GM18519 (cell line): Measurements from ENCODE around the gene CLGN.

Source experiments
- ATAC-seq: cut with Tn5 transposase; IDR thresholded peaks from one replicate; pipeline ENCODE4 v1.9.1; 2021; ENCODE audit warnings: mild to moderate bottlenecking, moderate library complexity; ENCODE audit not compliant: unreplicated experiment, low FRiP score

The CLGN gene

DNA sequence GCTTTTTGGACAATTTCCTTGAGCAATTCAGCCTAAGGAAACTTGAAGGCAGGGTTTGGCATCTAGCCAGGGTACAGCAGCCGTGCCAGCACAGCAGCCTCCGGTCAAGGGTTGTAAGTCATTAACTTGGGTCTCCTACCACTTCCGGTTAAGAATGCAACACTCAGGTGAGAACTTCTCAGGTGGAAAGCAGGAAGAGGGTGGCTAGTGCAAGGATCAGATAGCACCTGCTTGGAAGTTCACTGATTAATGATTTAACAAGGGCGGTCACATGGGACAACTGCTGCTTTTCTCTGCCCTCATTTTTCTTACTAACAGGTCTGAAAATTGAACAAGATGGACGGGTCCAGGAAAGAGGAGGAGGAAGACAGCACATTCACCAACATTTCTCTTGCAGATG, 84.1 kb downstream of the CLGN start:
- ATAC-seq = no peak

DNA sequence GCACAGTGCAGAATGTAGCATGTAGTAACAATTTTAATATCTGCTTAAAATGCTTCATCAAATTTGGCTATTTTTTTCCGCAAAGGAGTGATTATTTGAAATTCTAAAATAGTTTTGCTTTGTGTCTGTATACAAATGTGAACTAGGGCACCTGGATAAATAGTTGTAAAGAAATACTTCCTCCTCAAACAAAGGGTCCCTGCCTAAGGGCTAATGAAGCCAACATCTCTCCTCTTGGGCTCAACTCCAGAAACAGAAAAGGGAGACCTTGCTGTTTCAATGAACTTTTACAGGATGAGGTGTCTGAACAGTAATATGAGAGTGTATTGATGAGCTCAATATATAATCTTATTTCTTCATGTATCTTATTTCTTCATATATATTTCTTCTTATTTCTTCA, 84.8 kb downstream of the CLGN start:
- ATAC-seq = no peak
